HepG2 (cell line): Measurements from ENCODE around the gene IFI27L2. TPM values are rescaled to one million over a fixed set of nuclear protein-coding genes. Genes with fewer than 3 reads are reported as not detected.

Source experiments
- ATAC-seq: fragments of 200-7000 bp; cut with Tn5 transposase; 3 replicates; pipeline ENCODE4 v1.9.1; 2020; ENCODE audit warnings: mild to moderate bottlenecking, moderate library complexity
- BruUV-seq: library from RNA; stranded (reverse); fragments of 400-500 nt; replicated peaks from 2 replicates; lab custom pipeline; 2021; lab: Mats Ljungman, UMichigan
- CTCF ChIA-PET: fragments of 300-600 bp; formaldehyde crosslinking; extraction: SDS; loops from one replicate; lab custom pipeline; 2021; ENCODE audit warnings: low total read pairs, inconsistent platforms, low intra/inter-chr PET ratio; lab: Yijun Ruan, JAX
- POLR2A ChIA-PET: fragments of 350-600 bp; sonication (Branson Sonifier 250); formaldehyde crosslinking; loops from one replicate; lab custom pipeline; 2020; ENCODE audit warnings: antibody characterized with exemption, inconsistent platforms; lab: Yijun Ruan, JAX
- DNase-seq: peaks from one replicate; pipeline ENCODE4 v3.0.0-alpha.2; 2015; ENCODE audit warnings: low spot score
- FAIRE-seq: peaks from 3 replicates; lab custom pipeline; 2011; peaks lifted over from hg19 to GRCh38; lab: Jason Lieb, UNC
- H2AFZ ChIP-seq: one replicate; pipeline ENCODE4 v1.6.1; 2011; ENCODE audit warnings: low read length, inconsistent platforms
- H3K27ac ChIP-seq: fragments of 300-600 bp; 3 replicates; pipeline ENCODE4 v1.8.0; 2011; ENCODE audit warnings: mixed run types, mild to moderate bottlenecking, mixed read lengths, low read length, inconsistent platforms; ENCODE audit not compliant: insufficient read depth; ENCODE audit errors: extremely low read length
- H3K27me3 ChIP-seq, 2 experiments: fragments of 200-600 bp in 1 of 2; 2 replicates in 1 of 2; 3 replicates in 1 of 2; pipeline versions ENCODE4 v1.6.0 to v1.8.0; 2011; ENCODE audit warnings: low read length in 2 of 2, mild to moderate bottlenecking in 2 of 2, moderate library complexity in 2 of 2, inconsistent platforms in 1 of 2; ENCODE audit not compliant: insufficient read depth in 2 of 2, control insufficient read depth in 1 of 2
- H3K36me3 ChIP-seq, 2 experiments: fragments of 200-600 bp in 1 of 2; replicated peaks in 1 of 2; 2 replicates in 1 of 2; 3 replicates in 1 of 2; pipeline versions ENCODE4 v1.5.1 to v1.8.0; 2011; ENCODE audit warnings: low read length in 2 of 2, inconsistent platforms in 1 of 2; ENCODE audit not compliant: insufficient read depth in 2 of 2, control insufficient read depth in 1 of 2
- H3K4me1 ChIP-seq: 2 replicates; pipeline ENCODE4 v1.5.1; 2012; ENCODE audit warnings: low read length, inconsistent platforms; ENCODE audit not compliant: insufficient read depth
- H3K4me2 ChIP-seq: 2 replicates; pipeline ENCODE4 v1.6.0; 2011; ENCODE audit warnings: low read depth, low read length, inconsistent platforms
- H3K4me3 ChIP-seq, 3 experiments: fragments of 200-600 bp in 1 of 3; sonication (generic), shearing (Covaris generic) in 1 of 3; replicated peaks in 1 of 3; 2 replicates each; pipeline ENCODE4 v1.5.1; 2011 to 2016; ENCODE audit warnings: low read length in 3 of 3, inconsistent platforms in 2 of 3, low read depth in 2 of 3, mild to moderate bottlenecking in 2 of 3, control low read depth in 1 of 3, mixed read lengths in 1 of 3; ENCODE audit not compliant: insufficient read depth in 1 of 3
- H3K79me2 ChIP-seq: one replicate; pipeline ENCODE4 v1.6.1; 2011; ENCODE audit warnings: low read length, inconsistent platforms; ENCODE audit not compliant: insufficient read depth
- H3K9ac ChIP-seq: 2 replicates; pipeline ENCODE4 v1.6.0; 2011; ENCODE audit warnings: mild to moderate bottlenecking, low read depth, low read length, inconsistent platforms; ENCODE audit not compliant: insufficient read depth
- H3K9me3 ChIP-seq: 2 replicates; pipeline ENCODE4 v1.5.1; 2012; ENCODE audit warnings: mild to moderate bottlenecking, low read length
- H4K20me1 ChIP-seq: 2 replicates; pipeline ENCODE4 v1.6.0; 2011; ENCODE audit warnings: inconsistent platforms, mild to moderate bottlenecking, low read length, moderate library complexity; ENCODE audit not compliant: insufficient read depth
- HHEX ChIP-seq: IDR thresholded peaks from 2 replicates; pipeline ENCODE4 v1.6.1; 2016; ENCODE audit warnings: control low read depth
- MNT ChIP-seq: fragments of 450-650 bp; IDR thresholded peaks from 2 replicates; pipeline ENCODE4 v1.6.1; 2016
- PCBP1 ChIP-seq: fragments of 200-400 bp; formaldehyde crosslinking; IDR thresholded peaks from 2 replicates; pipeline ENCODE4 v1.6.1; 2017; ENCODE audit warnings: mild to moderate bottlenecking, low read depth, low read length, borderline replicate concordance
- RAD21 ChIP-seq: fragments of 450-650 bp; formaldehyde crosslinking; IDR thresholded peaks from 2 replicates; pipeline ENCODE4 v1.5.0; 2020; ENCODE audit warnings: mild to moderate bottlenecking
- SMC3 ChIP-seq: IDR thresholded peaks from 2 replicates; pipeline ENCODE4 v1.6.1; 2011; ENCODE audit warnings: low read length, improper control_type of control experiment
- STAG1 ChIP-seq: sonication (generic); formaldehyde crosslinking; IDR thresholded peaks from 2 replicates; pipeline ENCODE4 v1.4.0; 2020; ENCODE audit warnings: missing genetic modification reagents
- TEAD3 ChIP-seq: optimal IDR thresholded peaks from 2 replicates; pipeline ENCODE3; 2016; ENCODE audit warnings: borderline replicate concordance
- ZNF619 ChIP-seq: sonication (generic); formaldehyde crosslinking; IDR thresholded peaks from 2 replicates; pipeline ENCODE4 v1.4.0; 2020; ENCODE audit warnings: mild to moderate bottlenecking, missing genetic modification reagents
- ZNF629 ChIP-seq: sonication (generic); formaldehyde crosslinking; conservative IDR thresholded peaks from 2 replicates; pipeline ENCODE4 v1.5.0; 2020; ENCODE audit warnings: missing genetic modification reagents
- WGBS: methylation state at CpG from one replicate; pipeline ENCODE4 v1.1.6; 2017; ENCODE audit warnings: low lambda C conversion rate; 5-methylcytosine and 5-hydroxymethylcytosine counted together
- in situ Hi-C: cut with HindIII; loops from 2 replicates; pipeline ENCODE4 v1.10.0; 2017; ENCODE audit warnings: low pct_unique_long_range_greater_than_20kb; ENCODE audit not compliant: extremely low pct_ligation_motif_present
- intact Hi-C: fragments of 100-400 bp; cut with micrococcal nuclease; formaldehyde crosslinking; loops from one replicate; pipeline ENCODE4 v1.10.0; 2022; ENCODE audit not compliant: unreplicated experiment
- polyA plus RNA-seq, 8 experiments: library from polyadenylated mRNA; depleted of rRNA in 3 of 8; stranded (reverse) in 7 of 8; unstranded in 1 of 8; fragments of >200 nt; fragmentation: Illumina TruSeq in 4 of 8; extraction: Trizol in 4 of 8; gene quantifications; 2 replicates each; pipeline versions ENCODE4 v1.2.1 to v1.2.3, GENCODE V29; 2011 to 2016; ENCODE audit warnings: low read depth in 4 of 8, missing spikeins in 1 of 8, mixed read lengths in 1 of 8; ENCODE audit not compliant: insufficient read depth in 1 of 8
- total RNA-seq, 5 experiments: library from RNA; depleted of rRNA; stranded (reverse); fragments of >200 nt; fragmentation: Illumina TruSeq; extraction: Trizol; gene quantifications; 2 replicates each; pipeline ENCODE4 v1.2.3, GENCODE V29; 2016; ENCODE audit warnings: low read depth in 1 of 5
- TF ChIP-seq, protein P1 (sequence below): sonication (generic); formaldehyde crosslinking; IDR thresholded peaks from 2 replicates; pipeline ENCODE4 v1.5.0; 2020; ENCODE audit warnings: mild to moderate bottlenecking, missing genetic modification reagents, moderate library complexity

The IFI27L2 gene
- total and polyA plus RNA-seq, 2 of the 13 experiments (the other 11 are each of a cell fraction or from before 2014, with no cell fraction given): 4.3 to 4.8 TPM

- intact Hi-C loops: no loop called here
- no peaks in the 10 kb centered on the region for H3K9me3 ChIP-seq
- ATAC-seq: peak; percentile 88
- WGBS: 18% methylated on average over 3 of the region's 3 CpGs
- BruUV-seq: no TSS peak
- H2AFZ ChIP-seq: no peak overlapping the region
- H3K4me1 ChIP-seq: peaks cover 41% of the 10 kb centered on the region
- H3K4me2 ChIP-seq: no peak overlapping the region
- DNase-seq: peak; percentile 28
- POLR2A ChIA-PET: no interaction called here
- in situ Hi-C loops: no loop called here
- TF ChIP-seq STAG1 (CRISPR knock-in tag) (peak; percentile 61), MNT (no peak), PCBP1 (no peak), HHEX (CRISPR knock-in tag) (no peak), ZNF619 (no peak), ZNF629 (CRISPR knock-in tag) (no peak), RAD21 (CRISPR knock-in tag) (peak; percentile 11; the same call in 1 of the 2 replicates), SMC3 (peak; percentile 32; the same call in 1 of the 2 replicates), TEAD3 (CRISPR knock-in tag) (peak; percentile 55)
- TF ChIP-seq, protein P1, sequence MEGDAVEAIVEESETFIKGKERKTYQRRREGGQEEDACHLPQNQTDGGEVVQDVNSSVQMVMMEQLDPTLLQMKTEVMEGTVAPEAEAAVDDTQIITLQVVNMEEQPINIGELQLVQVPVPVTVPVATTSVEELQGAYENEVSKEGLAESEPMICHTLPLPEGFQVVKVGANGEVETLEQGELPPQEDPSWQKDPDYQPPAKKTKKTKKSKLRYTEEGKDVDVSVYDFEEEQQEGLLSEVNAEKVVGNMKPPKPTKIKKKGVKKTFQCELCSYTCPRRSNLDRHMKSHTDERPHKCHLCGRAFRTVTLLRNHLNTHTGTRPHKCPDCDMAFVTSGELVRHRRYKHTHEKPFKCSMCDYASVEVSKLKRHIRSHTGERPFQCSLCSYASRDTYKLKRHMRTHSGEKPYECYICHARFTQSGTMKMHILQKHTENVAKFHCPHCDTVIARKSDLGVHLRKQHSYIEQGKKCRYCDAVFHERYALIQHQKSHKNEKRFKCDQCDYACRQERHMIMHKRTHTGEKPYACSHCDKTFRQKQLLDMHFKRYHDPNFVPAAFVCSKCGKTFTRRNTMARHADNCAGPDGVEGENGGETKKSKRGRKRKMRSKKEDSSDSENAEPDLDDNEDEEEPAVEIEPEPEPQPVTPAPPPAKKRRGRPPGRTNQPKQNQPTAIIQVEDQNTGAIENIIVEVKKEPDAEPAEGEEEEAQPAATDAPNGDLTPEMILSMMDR: peak; percentile 64
- no peak for FAIRE-seq
- CTCF ChIA-PET: interaction anchor here (1.3 kb wide), 1 partner anchor 106 kb away, joined by 5 read pairs; no protein-coding TSS in a partner anchor
- H3K79me2 ChIP-seq: no peaks in the 10 kb centered on the region
- H4K20me1 ChIP-seq: no peaks in the 10 kb centered on the region
- H3K27me3 ChIP-seq: peaks cover 2 to 20% of the 10 kb centered on the region in 2 experiments; a peak in 3 of 5 replicates
- no peak overlapping the region for H3K4me3 ChIP-seq
- H3K36me3 ChIP-seq: no peaks in the 10 kb centered on the region
- H3K9ac ChIP-seq: no peak overlapping the region
- no peak overlapping the region for H3K27ac ChIP-seq
Observed at GRCh38 chr14:94143239-94143638, 13.8 kb upstream of the IFI27L2 start.
